ENCODE results near the gene ZNF223. TPM values are rescaled to one million over a fixed set of nuclear protein-coding genes. Genes with fewer than 3 reads are reported as not detected.

Gene ZNF223
- total RNA-seq (2021) (3.5 and 4.2 TPM in 2 replicates), Bru-seq, nascent RNA (percentile 60 among the genes with signal in this experiment), BruChase-seq, experiment 1, labeled RNA remaining after a 2-hour chase (percentile 61 among the genes with signal in this experiment), BruChase-seq, experiment 2, labeled RNA remaining after a 6-hour chase (percentile 49 among the genes with signal in this experiment)
- long read RNA-seq, partial matches to known transcripts: 0 of 3 reads
- long read RNA-seq, other reads (novel, unspliced or antisense): 0 of 3 reads

DNA sequence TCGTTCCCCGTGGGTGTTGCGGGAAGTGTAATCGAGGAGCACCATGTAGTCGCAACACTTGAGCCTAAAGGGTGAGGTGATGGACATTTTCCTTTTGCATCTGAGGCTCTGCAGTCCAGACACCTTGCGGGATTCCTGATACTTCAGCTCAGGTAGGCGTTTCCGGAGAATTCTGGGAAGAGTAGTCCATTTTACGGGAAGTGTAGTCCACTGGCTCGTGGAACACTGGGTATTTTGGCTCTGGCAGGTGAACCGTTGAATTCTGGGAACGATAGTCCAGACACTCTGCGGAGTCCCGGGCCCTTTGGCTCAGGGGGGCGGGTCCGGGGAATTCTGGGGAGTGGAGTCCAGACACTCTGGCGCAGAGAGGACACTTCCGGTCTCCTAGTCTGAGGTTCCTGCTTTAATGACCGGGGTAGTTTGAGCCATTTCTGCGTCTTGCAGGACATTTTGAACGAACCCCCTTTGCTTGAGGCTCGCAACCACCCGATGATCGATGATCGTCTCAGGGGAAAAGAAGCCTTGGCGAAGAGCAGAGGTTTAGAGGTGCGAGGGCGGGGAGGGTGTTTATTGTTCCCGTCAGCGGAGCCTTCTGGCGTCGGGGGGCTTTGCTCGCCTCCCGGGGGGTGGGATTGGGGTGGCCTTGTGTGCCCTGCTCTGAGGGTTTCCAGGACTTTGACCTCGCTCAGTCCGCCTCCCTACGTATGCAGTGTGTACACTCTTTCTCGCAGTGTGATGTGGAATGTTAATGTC lies at the start of gene ZNF223:
Gene ZNF223 (plus strand): TSS at position 387 of the 753 bp plus-strand sequence. CDS start 3,141 bp downstream, outside the sequence.
- Histone ChIP-seq H3K4me1 (replicated peaks; ENCODE audit: insufficient read depth) (peaks cover 17% of the 10 kb centered on the region), H3K9me3 (ENCODE audit: insufficient read depth, low read depth) (peaks cover 9% of the 10 kb centered on the region; the same call in 1 of the 2 replicates), H3K9me2 (ENCODE audit: insufficient read depth) (no peaks in the 10 kb centered on the region), H3K27me3 (ENCODE audit: insufficient read depth, low read depth) (no peaks in the 10 kb centered on the region), H3F3A (ENCODE audit: insufficient read depth, low read depth) (peaks cover 16% of the 10 kb centered on the region; the same call in 1 of the 2 replicates), H4K20me1 (ENCODE audit: insufficient read depth) (no peaks in the 10 kb centered on the region), H3K36me3 (ENCODE audit: low read depth) (0 out of 2 replicates have a peak, but pooled peaks cover 2% of the 10 kb centered on the region), H3K4me2 (peak within 1 kb of the TSS; percentile 83), H3K27ac (peak within 1 kb of the TSS; percentile 42), H3K79me2 (ENCODE audit: low read depth) (peaks cover 7% of the 10 kb centered on the region; the same call in 1 of the 2 replicates), H2AFZ (peak within 1 kb of the TSS; percentile 93), H3K4me3 (peak within 1 kb of the TSS; percentile 64)
- BruUV-seq (replicated peaks): no TSS peak
- ChIA-PET CTCF (interaction anchor here (0.6 kb wide), 1 partner anchor 211 kb away, joined by 3 read pairs; no protein-coding TSS in a partner anchor), POLR2A (ENCODE audit: unreplicated experiment) (interaction anchor here (0.6 to 1.1 kb wide), 4 partner anchors 36 to 383 kb away, joined by 3 to 7 read pairs (median 6); partner anchors contain the start of gene ZNF283)
- peak; percentile 94 to 97 for DNase-seq
- TF ChIP-seq, protein P1, sequence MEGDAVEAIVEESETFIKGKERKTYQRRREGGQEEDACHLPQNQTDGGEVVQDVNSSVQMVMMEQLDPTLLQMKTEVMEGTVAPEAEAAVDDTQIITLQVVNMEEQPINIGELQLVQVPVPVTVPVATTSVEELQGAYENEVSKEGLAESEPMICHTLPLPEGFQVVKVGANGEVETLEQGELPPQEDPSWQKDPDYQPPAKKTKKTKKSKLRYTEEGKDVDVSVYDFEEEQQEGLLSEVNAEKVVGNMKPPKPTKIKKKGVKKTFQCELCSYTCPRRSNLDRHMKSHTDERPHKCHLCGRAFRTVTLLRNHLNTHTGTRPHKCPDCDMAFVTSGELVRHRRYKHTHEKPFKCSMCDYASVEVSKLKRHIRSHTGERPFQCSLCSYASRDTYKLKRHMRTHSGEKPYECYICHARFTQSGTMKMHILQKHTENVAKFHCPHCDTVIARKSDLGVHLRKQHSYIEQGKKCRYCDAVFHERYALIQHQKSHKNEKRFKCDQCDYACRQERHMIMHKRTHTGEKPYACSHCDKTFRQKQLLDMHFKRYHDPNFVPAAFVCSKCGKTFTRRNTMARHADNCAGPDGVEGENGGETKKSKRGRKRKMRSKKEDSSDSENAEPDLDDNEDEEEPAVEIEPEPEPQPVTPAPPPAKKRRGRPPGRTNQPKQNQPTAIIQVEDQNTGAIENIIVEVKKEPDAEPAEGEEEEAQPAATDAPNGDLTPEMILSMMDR (conservative IDR thresholded peaks at IDR 0.05): no peak
- TF ChIP-seq EZH2 (IDR thresholded peaks at IDR 0.05; ENCODE audit: low read depth): no peak
- intact Hi-C loops (cut with micrococcal nuclease; ENCODE audit: unreplicated experiment): loop anchor here (1.0 to 5.0 kb wide), 7 partner anchors 21 to 115 kb away; partner anchors contain the start of genes ZNF155, ZNF222, ZNF224 and ZNF225

DNA sequence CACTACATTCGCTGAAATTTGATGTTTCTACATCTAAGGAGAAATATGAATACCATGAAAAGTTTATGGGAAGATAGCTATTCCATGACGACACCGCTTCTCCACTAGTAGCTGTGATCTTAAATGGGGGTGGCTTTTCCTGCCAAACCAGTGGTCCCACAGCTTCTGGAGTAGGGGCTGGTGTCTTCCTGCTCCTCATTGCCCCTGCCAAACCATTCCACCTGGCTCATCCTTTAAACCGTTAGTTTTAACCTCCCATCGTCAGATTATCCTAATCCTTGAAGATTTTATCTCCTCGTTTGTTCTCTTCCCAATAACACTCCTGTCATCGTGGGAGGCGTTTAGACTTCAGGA lies 49.6 kb upstream of the ZNF223 start:
- Histone ChIP-seq H2AFZ (peak overlapping the region; percentile 96), H3K79me2 (ENCODE audit: low read depth) (0 out of 2 replicates have a peak, but pooled peaks cover 3% of the 10 kb centered on the region), H3K27ac (no peak overlapping the region), H3K4me1 (replicated peaks; ENCODE audit: insufficient read depth) (peaks cover 13% of the 10 kb centered on the region), H3K27me3 (ENCODE audit: insufficient read depth, low read depth) (no peaks in the 10 kb centered on the region), H3K4me2 (peak overlapping the region; percentile 82), H3K9me3 (ENCODE audit: insufficient read depth, low read depth) (0 out of 2 replicates have a peak, but pooled peaks cover 9% of the 10 kb centered on the region), H3K9me2 (ENCODE audit: insufficient read depth) (no peaks in the 10 kb centered on the region), H3F3A (ENCODE audit: insufficient read depth, low read depth) (no peaks in the 10 kb centered on the region), H3K4me3 (peak overlapping the region; percentile 86), H3K36me3 (ENCODE audit: low read depth) (peaks cover 2% of the 10 kb centered on the region; the same call in 1 of the 2 replicates), H4K20me1 (ENCODE audit: insufficient read depth) (no peaks in the 10 kb centered on the region)
- DNase-seq: no peak
- TF ChIP-seq, protein P1 (conservative IDR thresholded peaks at IDR 0.05): no peak
- CTCF ChIA-PET: interaction anchor here (0.6 kb wide), 1 partner anchor 50 kb away, joined by 7 read pairs; no protein-coding TSS in a partner anchor
- POLR2A ChIA-PET (ENCODE audit: unreplicated experiment): no interaction called here
- intact Hi-C loops (cut with micrococcal nuclease; ENCODE audit: unreplicated experiment): loop anchor here (1.0 to 2.0 kb wide), 4 partner anchors 18 to 51 kb away; partner anchors contain the start of genes ZNF155, ZNF221 and ZNF222
- BruUV-seq (replicated peaks): TSS peak; percentile 78

All from PC-9 (cell line).